Limb (tissue), 2 donors: ENCODE data around the gene PSMB10.

Experiments
- DNase-seq, 2 donors: peaks; one replicate each; pipeline ENCODE4 v3.0.0-alpha.2; 2016; ENCODE audit errors: extremely low spot score in 2 of 2

The PSMB10 gene

DNA sequence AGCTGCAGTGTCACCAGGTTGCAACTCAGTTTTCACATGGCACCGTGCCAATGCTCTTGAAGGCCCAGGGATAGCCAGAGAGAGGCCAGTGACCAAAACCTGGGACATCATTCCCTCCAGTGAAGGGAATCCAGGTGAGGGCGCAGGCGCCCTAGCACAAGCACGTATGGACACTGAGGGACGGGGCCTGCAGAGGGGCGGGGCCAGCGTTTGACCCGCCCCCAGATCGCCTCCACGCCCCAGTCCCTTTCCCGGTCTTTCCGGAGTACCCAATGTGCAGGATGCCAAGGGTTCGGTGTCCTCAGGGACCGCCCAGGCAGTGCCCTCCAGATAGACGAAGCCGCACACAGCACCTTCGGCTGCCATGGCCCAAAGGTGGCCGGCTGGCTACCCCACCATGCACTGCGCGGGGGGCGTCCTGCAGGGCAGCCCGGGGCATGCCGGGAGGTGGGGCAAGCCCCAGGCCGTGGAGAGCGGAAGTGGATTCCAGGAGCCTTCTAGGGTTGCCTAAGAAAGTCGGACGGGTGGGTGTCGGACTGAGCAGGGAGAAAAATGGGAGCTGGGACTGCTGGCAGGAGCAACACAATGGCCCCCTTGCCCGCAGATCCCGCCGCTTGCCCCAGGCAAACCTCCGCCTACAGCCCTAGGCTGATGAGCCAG is 27.1 kb upstream of the PSMB10 start:
- DNase-seq, result no peak

DNA sequence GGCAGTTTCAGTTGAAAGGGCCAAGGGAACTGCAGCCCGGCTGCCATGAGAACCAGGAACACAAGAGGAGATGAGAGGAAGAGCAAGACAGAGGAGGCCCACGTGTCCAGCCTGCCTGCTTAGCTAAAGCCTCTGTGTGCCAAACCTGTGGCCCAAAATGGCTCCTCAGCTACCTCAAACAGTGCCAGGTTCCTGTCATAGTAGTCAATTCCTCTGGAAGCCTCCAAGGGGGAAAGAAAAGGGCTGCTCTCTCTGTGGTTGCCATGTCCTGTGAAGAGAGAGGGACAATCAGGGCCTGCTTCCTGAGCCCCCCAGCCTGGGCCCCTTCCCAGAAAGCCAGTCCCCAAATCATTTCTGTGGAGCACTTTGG is 26.6 kb upstream of the PSMB10 start:
- no peak for DNase-seq

DNA sequence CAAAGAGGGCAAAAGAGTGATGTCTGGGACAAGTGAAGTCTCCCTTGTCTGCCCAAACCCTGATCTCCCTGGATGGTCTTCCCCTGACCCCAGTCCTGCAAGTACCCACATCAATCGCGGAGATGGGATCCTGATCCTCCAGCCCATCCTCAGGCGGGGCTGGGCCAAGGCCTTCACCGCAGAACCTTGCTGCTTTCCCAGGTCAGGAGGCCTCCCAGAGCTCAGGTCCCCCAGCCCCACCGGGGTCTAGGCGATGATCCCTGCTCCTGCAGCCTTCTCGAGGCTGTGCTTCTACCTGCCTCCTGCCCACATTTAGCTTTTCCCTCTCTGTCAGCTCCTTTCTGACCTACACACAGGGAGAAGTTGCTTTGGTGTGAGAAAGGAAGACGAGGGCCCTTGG is 25.5 kb upstream of the PSMB10 start:
- no peak for DNase-seq

DNA sequence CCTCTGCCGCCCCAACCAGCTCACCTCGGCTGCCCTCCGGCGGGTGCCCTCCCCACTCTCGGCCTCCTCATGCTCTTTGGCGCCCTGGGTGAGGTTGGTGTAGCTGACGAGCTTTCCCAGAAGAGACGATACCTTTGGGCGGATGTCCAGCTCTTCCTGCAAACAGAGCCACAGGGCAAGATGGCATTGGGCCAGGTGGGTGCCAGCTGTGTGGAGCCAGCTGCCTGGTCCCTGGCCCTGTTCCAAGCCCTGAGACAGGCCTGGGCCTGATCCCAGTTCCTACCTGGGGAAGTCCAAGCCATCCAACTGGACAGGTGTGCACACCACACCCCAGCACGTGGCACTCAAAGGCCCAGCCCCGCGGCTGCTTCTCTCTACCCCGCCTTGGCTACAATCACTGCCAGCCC is 24.9 kb upstream of the PSMB10 start:
- no peak for DNase-seq

DNA sequence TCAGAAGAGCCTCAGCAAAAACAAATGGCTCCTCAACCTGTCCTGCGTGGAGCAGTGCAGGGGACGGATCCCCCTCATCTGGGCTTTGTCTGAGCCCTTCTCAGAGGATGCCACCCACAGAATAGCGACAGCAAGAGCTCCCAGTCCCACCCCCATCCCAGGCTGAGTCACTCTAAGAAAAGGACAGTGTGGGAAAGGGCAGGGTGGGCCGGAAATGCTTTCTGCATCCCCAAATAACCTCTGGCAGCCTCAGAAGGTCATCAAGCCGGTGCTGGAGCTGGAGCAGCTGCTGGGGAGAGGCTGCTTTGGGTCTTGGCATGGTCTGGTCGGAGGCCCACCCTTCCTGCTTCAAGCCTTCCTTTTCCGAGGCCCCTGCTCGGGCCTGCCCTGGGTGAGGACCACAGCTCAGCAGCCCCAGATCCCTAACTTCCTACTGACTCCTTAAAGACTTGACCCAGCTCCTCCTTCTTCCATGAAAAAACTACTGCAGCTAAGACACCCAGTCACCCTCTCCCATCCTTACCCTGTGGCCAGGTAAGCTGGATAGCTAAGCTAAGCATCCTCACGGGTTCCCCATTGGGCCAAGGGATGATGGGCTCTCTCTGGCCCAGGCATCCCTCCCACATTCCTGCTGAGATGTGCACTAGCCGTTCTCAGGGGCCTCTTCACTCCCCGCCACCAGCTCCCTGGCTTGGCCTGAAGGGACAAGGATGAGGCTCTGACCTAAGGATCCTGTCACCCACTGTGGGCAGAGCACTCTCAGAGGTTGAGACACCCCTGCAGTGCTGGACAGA is 23.1 kb upstream of the PSMB10 start:
- no peak for DNase-seq

DNA sequence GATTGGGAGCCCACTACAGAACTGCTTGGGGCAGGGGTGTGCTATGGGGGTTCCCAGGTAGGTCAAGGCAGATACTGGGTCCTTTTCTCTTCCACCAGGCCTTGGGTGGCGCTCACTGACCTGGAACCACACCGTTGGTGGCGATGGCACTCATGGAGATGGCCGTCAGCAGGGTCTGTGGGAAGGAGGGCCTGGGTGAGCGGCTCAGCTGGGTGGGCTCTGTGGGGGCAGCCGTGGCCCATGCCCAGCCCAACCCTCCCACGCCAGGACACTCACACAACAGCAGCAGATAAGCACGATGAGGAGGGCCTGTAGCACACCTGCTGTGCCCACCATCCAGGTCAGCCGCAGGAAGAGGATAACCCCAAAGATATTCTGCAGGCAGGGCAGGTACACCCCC is 21.0 kb upstream of the PSMB10 start:
- DNase-seq, result no peak

DNA sequence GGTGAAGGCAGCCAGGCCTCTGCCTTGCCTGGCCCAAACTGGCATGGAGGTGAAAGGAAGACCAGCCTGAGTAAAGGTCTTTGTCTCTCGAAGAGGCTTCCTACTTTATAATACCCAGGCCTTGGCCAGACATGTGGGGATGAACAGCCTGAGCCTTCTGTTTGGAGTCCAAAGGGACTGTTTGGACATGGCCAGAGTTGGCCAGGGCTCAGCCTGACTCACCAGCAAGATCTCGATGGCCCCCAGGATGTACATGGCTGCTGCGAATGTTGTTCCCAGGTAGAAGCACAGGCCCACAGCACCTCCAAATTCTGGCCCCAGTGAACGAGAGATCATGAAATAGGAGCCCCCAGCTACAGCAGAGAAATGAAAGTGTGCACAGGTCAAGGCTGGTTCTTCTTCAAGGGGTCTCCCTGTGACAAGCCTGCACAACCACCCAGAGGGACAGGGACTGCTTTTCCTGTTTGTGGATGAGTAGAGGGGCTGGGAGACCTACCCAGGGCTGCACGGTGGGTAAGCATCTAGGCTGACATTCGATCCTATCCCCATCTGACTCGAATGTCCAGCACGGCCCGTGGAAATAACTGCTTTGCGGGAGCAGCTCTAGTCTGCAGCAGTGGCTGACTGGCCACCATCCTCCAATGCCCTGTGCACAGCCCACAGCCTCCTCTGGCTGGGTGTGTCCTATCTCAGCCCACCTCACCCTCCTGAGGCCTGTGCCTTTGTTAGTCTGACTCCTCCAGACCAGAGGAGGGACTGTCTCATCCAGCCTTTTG is 18.0 kb upstream of the PSMB10 start:
- no peak for DNase-seq

DNA sequence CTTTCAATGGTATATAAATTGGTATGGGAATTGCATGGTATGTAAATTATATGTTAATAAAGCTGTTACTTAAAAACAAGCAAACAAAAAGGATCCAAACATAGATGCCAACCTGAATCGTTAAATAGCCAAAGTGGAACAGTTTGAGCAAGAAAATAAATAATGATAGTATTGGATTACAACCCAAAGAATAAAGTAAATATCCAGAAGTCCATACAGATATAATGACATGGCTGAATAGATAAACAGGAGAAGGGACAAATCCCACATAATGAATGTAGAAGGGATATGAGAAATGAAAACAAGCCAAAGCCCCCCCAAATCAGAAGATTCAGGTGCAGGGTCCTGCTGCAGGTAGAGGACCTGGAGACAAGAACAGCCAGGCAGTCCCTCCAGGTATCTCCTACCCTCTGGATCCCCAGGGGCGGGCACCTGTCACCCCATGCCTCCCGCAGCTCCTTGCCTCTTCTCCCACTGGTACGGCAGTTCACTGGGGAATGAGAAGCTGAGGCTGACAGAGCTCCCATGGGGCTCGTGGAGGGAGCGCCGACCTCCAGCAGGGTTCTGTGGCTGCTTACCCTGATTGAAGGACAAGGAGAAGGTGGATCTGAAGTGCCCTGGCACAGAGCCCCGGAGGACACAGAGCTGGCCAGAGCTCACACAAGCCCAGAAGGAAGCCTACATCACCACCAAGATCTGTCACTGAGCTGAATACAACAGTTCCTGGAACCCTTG is 17.2 kb upstream of the PSMB10 start:
- no peak for DNase-seq

DNA sequence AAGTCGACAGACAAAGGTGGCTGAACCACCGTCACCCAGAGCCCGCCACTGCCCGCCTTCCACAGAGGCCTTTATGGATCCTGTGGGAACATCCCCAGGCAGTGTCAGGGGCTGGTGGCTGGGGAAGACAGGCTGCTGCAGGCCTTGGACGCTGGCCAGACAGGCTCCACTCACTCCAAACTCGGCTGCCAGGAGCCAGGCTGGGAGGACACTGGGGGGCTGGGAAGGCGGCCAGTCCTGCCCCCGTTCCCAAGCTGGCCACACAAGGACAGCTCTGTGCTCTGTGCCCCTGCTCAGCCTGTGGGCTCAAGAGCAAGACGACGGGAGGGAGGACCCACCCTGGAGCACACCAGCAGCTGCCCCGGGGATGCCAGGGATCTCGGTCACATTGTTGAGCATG is 14.8 kb upstream of the PSMB10 start:
- DNase-seq, result peak in 1 of 2 donors; percentile 65

DNA sequence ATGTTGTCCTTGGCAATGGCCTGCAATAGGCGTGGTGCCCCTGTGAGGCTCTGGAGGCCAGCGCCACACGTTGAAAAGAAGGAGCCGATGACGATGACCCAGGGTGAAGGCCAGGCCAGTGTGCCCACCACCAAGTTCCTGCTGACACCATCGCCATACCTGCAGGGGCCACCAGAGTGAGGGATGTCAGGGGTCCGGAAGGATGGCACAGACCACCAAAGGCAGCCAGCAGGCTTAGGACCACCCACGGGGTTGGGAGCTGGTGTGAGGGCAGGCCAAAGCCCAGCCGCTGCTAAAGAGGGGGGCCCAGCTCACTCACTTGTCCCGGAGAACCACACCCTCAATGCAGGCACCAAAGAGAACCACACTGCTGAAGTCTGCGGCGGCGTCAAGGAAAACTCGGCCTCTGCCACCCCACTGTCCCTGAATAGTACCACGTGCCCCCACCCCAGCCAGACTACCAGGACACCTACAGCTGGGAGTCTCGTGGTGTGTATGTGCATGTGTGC is 13.7 kb upstream of the PSMB10 start:
- peak in 1 of 2 donors; percentile 23 for DNase-seq

DNA sequence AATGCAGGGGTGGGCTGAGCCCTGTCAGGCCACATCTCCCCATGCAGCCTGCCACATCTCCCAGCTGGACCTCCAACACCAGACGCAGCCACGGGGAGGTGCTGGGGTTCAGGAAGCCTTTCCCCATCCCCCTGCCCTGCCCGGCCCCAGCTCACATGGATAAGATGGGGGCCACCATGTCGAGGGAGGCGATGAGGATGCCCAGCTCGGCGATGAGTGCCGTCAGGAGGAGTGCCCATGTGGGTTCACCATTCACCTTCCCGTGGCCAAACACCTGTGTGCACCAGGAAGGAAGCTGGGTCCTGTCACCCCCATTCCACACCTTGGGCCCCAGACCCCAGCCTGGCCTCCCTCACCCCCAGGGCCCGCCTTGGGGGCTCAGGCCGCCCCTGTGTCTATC is 13.0 kb upstream of the PSMB10 start:
- DNase-seq, result peak in 1 of 2 donors; percentile 22

DNA sequence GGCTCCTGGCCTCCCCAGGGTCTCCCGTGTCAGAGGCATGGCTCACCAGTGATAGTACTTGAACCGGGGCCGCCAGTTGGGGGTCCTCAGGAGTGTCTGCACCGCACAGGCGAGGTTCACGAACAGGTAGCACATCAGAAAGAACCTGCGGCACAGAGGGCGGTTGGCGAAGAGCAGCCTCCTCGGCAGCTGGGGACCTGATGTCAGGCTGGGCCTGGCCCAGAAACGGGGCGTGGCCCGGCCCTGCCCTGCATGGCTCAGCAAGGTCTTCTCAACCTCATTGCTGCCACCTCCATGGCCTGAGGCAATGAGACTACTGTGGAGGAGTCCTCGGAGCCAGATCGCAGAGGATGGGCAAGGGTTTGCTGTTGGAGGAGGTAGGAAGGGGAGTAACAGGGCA is 11.4 kb upstream of the PSMB10 start:
- DNase-seq, result no peak

DNA sequence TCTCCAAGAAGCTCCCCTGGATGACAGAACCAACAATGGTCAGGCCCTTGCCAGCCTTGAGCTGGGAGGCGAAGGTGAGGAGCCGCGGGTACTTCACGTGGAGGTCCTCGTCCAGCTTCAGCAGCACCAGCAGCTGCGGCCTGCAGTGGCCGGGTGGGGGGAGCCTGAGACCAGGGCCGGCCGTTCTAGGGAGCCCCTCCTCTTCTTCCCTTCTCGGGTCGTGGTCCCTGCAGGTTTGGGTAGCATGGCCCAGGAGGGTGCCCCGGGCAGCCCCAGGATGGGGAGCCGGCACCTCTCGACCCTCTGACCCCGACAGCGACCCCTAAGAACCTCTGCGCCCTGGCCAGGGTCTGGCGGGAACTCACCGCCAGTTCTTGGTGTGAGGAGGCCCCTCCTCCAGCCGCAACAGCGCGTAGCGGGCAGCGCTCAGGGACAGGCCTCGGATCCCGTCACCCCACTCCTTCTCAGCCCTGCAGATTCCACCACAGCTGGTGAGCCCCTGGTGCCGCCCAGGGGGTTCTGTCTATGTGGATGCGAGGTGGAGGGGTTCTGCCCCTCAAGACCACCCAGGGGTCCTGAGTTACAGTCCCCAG is 10.4 kb upstream of the PSMB10 start:
- DNase-seq, result no peak

DNA sequence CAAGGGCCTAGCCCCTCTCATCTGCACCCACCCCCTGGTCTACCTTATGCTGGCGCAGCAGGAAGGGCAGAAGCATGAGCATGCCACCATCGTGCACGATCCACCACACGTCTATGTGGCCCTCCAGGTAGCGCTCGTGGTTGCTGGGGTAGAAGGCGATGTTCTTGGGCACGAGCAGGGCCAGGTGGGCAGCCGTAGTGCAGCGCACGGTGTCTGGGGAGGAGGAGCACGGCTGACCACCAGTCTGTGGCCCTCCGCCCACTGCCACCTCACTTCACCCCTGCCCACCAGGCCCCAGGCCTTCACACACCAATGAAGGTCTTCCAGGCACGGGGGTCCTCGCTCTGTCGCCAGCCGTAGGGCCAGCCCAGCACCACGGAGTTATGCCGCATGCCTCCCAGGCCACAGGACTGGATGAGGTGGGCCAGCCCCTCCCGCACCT is 9.5 kb upstream of the PSMB10 start:
- no peak for DNase-seq

DNA sequence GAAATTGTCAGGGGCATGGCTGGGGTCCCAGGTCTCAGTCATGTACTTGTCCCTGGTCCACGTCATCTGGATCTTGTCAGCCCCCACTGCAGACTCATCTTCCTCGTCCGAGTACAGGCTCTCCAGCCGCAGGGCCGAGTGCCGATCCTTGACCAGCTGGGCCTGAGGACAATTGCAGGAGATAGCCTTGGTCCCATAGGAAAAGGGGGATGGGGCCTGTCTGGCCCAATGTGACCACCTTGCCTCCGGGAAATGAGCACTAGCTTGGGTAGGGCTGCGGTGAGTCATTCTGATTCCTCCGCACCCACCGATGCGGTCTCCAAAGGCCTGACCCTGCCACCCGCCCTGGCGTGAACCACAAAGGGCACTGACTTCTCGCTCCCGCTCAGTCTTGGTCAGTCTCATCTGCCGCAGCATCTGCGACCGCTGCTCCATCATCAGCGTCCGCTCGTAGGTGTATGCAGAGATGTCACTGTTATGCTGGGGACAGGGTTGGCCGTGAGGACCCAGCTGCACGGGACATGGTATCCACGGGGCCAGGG is 8.8 kb upstream of the PSMB10 start:
- DNase-seq, result no peak

DNA sequence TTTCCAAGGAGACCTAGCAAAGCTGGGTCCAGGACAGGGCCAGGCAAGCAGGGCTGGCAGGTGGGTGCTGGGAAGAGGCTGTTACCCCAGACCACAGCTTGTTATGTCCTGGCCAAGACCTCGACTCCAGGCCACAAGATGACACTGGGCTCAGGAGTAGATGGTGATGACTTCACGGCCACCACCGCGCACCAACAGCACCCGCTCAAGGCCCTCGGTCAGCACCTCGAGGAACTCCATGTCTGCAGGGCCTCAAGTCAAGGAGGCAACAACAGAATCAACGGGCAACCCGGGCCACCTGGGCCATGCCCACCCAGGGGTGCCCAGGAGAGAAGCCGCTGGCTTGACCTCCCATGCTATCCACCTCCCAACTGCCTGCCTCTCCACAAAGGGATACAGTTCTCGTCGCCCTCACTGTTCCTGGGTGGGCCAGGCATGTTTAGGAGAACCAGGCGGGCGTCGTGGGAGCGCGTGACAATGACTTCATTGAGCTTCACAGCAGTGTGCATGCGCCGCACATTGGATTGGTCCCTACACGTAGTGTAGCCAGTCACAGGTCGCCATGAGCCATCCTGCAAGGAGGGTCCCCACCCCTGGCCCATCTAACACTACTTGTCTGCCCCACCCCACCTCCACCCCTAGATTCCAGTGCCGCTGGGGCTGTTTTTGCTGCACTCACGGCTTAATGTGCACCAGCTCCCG is 8.2 kb upstream of the PSMB10 start:
- no peak for DNase-seq

DNA sequence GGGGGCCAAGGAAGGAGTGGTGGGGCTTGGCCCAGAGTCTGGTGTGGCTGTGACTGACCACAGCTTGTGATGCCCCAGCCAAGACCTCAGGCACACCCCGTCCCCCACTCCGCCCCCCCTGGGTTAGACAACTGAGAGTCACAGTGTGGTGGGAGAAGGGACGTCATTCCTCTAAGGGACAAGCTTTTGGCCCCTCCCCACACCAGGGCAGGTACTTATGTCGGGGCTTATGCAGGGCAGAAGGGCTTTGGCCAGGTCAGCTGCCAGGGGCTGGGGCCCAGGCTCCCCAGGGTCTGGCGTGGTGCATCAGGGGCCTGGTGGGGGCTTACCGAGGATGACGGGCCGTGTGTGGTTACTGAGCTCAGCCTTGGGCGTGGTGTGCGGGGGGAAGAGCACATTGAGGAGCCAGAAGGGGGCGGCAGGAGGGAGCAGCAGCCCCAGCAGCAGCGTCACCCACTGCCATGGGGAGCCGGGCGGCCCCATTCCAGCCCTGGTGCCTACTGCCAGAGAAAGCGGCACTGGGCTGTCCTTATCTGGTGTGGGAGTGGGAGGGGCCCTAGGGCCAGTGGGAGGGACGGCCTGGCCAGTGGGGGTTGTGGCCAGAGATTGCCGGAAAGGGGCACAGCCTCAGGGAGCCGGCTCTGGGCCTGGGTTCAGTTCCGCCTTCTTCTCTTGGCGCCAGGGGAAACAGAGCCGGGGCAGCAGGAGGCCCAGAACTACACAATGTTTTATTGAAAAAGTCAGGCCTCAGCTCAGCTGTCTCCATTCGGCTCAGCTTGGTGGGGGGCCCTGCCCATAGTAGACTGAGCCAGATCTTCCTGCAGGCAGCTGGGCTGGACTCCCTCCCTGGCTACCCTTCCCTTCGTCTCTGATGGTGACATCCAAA is 7.2 kb upstream of the PSMB10 start, which contains the start of gene LCAT:
Gene LCAT, minus strand, starts transcription at position 502 of the 886 bp plus-strand sequence. Its CDS starts 19 bp downstream, at position 483.
- DNase-seq, result no peak

DNA sequence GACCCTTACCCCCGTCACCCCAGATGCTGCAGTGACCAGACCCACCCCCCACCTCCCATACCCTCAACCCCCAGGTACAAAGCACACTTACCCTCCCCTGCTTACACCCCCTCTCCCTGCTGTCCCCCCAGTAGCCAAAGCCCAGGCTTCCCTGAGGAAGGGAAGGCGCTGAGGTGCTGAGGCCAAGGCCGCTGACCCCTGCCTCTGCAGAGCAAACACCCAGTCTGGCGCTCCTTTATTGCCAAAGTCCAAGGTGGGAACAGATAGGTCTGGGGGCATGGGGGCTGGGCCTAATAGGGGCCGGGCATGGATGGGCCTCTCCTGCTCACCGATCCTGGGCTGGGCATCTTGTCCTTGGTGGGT is 6.6 kb upstream of the PSMB10 start:
- no peak for DNase-seq
